Suprapubic skin (tissue), 3 donors: ENCODE measurements around the gene RUFY4.

ENCODE experiments used
- EP300 ChIP-seq: sonication (generic); formaldehyde crosslinking; IDR thresholded peaks from one replicate; pipeline ENCODE4 v1.6.1; 2017; ENCODE audit warnings: antibody characterized with exemption
- TF ChIP-seq, protein P1 (sequence below), 2 donors: fragments of 200-600 bp in 1 of 2; fragments of 450-650 bp in 1 of 2; sonication (generic) in 1 of 2; IDR thresholded peaks; one replicate each; pipeline ENCODE4 v1.5.1; 2016 to 2019; ENCODE audit warnings: antibody characterized with exemption in 2 of 2, mild to moderate bottlenecking in 1 of 2, moderate library complexity in 1 of 2

DNA sequence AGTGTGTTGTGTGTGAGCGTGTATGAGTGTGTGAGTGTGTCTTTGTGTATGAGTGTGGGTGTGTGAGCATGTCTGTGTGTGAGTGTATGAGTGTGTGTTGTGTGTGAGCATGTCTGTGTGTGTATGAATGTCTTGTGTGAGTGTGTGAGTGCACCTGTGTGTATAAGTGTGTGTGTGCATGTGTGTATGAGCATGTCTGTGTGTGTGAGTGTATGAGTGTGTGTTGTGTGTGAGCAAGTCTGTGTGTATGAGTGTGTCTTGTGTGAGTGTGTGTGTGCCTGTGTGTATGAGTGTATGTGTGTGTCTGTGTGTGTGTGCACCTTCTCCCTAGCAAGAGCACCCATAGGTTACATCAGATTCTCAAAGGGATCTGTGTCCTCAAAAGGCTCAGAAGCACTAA, 37.8 kb upstream of the RUFY4 start:
- TF ChIP-seq, protein P1, sequence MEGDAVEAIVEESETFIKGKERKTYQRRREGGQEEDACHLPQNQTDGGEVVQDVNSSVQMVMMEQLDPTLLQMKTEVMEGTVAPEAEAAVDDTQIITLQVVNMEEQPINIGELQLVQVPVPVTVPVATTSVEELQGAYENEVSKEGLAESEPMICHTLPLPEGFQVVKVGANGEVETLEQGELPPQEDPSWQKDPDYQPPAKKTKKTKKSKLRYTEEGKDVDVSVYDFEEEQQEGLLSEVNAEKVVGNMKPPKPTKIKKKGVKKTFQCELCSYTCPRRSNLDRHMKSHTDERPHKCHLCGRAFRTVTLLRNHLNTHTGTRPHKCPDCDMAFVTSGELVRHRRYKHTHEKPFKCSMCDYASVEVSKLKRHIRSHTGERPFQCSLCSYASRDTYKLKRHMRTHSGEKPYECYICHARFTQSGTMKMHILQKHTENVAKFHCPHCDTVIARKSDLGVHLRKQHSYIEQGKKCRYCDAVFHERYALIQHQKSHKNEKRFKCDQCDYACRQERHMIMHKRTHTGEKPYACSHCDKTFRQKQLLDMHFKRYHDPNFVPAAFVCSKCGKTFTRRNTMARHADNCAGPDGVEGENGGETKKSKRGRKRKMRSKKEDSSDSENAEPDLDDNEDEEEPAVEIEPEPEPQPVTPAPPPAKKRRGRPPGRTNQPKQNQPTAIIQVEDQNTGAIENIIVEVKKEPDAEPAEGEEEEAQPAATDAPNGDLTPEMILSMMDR (IDR thresholded peaks at IDR 0.05), result no peak
- TF ChIP-seq EP300, result no peak
